OCI-LY3 (cell line): ENCODE data around the gene HOXA1.
"Not testable (repeated sequence)": the region's sequence is repeated elsewhere in the genome, so short reads cannot be mapped to it uniquely, and the experiment has no call there.

Experiments used
- CTCF ChIP-seq: fragments of 200-600, 300-600 bp; sonication (generic); IDR thresholded peaks from 2 replicates; pipeline ENCODE4 v1.5.1; 2014; ENCODE audit warnings: antibody characterized with exemption, low read length, low read depth
- EZH2phosphoT487 ChIP-seq: fragments of 200-600 bp; shearing (Covaris generic); IDR thresholded peaks from 2 replicates; pipeline ENCODE4 v1.6.1; 2018; ENCODE audit warnings: antibody characterized with exemption, mixed run types, low read depth

- TF ChIP-seq CTCF, EZH2phosphoT487: not testable (repeated sequence)
These were observed 50.7 kb downstream of the HOXA1 start for GRCh38 chr7:27045066-27045465.
